ENCODE data around the gene PACSIN2.

Gene PACSIN2, protein sequence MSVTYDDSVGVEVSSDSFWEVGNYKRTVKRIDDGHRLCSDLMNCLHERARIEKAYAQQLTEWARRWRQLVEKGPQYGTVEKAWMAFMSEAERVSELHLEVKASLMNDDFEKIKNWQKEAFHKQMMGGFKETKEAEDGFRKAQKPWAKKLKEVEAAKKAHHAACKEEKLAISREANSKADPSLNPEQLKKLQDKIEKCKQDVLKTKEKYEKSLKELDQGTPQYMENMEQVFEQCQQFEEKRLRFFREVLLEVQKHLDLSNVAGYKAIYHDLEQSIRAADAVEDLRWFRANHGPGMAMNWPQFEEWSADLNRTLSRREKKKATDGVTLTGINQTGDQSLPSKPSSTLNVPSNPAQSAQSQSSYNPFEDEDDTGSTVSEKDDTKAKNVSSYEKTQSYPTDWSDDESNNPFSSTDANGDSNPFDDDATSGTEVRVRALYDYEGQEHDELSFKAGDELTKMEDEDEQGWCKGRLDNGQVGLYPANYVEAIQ

DNA sequence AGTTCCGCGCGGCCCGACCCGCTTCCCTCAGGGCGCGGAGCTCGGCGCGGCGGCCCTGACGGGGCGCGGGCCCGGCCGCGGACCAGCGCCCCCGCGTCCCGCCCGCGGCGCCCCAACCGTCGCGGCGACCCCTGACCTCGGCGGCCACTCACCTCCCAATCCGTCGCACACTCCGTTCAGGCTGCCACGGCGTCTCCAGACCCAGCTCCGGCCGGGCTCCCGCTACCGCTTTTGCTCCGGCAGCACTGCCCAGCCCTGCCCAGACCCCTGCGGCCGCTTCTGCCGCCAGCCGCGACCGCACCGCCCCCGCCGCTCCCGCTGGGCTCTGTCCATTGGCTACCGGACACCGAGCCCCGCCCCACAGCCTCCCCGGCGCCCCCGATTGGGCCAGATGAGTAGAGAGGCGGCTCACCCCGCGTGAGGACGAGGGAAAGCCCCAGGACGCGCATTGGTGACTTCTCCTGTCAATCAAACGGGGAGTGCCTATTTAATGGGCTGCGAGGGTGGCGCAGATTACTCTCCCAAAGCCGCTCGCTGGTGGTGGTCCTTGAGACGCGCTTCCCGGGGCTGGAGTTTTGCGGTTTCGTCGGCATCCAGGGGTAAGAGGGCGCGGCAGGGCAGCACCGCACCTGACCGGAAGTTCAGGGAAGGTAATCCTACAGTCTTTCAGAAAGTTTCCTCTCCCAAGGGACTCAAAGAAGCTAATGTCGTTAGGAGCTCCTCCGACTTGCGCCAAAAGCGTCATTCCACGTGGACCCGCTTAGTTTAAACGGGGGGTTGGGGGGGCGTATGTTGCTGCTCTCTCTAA, at the start of gene PACSIN2:
Gene PACSIN2, minus strand, starts transcription at position 281 of the 808 bp plus-strand sequence. CDS start 103,069 bp downstream, outside the sequence.
- TF ChIP-seq POLR2A (IDR thresholded peaks at IDR 0.05; ENCODE audit: low read length) (peak; percentile 96), GATA1 (IDR thresholded peaks at IDR 0.05; ENCODE audit: low read depth, low read length) (no peak)
- DNase-seq: peak; percentile 99

GRCh38 chr22:43060183-43060582, 45.2 kb upstream of the PACSIN2 start:
- peak; percentile 42 to 68 for DNase-seq
- no peak for TF ChIP-seq GATA1 (IDR thresholded peaks at IDR 0.05; ENCODE audit: low read depth, low read length)
- TF ChIP-seq POLR2A (IDR thresholded peaks at IDR 0.05; ENCODE audit: low read length): no peak

- TF ChIP-seq POLR2A (IDR thresholded peaks at IDR 0.05; ENCODE audit: low read length) (no peak), GATA1 (IDR thresholded peaks at IDR 0.05; ENCODE audit: low read depth, low read length) (no peak)
- no peak for DNase-seq
Observed at GRCh38 chr22:43057641-43058040, 42.7 kb upstream of the PACSIN2 start.

GRCh38 chr22:43053176-43053575, 38.2 kb upstream of the PACSIN2 start:
- DNase-seq: peak in 1 of 2 experiments; percentile 14
- no peak for TF ChIP-seq POLR2A (IDR thresholded peaks at IDR 0.05; ENCODE audit: low read length)
- no peak for TF ChIP-seq GATA1 (IDR thresholded peaks at IDR 0.05; ENCODE audit: low read depth, low read length)

- peak in 1 of 2 experiments; percentile 15 for DNase-seq
- TF ChIP-seq POLR2A (IDR thresholded peaks at IDR 0.05; ENCODE audit: low read length): no peak
- TF ChIP-seq GATA1 (IDR thresholded peaks at IDR 0.05; ENCODE audit: low read depth, low read length): no peak
Observed at GRCh38 chr22:43050995-43051394, 36.0 kb upstream of the PACSIN2 start.

GRCh38 chr22:43047605-43048004, 32.7 kb upstream of the PACSIN2 start:
- no peak for DNase-seq
- no peak for TF ChIP-seq POLR2A (IDR thresholded peaks at IDR 0.05; ENCODE audit: low read length)
- TF ChIP-seq GATA1 (IDR thresholded peaks at IDR 0.05; ENCODE audit: low read depth, low read length): no peak

DNA sequence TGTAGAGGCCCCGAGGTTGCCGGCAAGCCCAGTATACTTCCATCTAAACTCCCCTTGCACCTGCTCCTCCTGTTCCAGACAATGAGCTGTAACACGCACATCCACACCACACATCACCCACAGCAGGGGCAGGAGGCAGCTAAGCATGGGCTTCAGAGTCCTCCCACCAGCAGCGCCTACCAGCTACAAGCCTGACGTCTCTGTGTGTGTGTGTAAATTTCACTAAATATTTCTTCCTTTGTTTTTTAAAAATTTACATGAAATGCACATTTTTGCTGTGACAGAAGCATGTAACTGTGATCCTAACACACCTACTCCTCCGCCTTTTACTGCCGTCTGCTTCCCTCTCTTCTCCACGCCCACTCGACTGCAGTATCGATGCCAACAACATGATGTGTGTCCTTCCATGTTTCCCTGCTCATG, 29.4 kb upstream of the PACSIN2 start:
- no peak for DNase-seq
- TF ChIP-seq GATA1 (IDR thresholded peaks at IDR 0.05; ENCODE audit: low read depth, low read length): no peak
- TF ChIP-seq POLR2A (IDR thresholded peaks at IDR 0.05; ENCODE audit: low read length): no peak

DNA sequence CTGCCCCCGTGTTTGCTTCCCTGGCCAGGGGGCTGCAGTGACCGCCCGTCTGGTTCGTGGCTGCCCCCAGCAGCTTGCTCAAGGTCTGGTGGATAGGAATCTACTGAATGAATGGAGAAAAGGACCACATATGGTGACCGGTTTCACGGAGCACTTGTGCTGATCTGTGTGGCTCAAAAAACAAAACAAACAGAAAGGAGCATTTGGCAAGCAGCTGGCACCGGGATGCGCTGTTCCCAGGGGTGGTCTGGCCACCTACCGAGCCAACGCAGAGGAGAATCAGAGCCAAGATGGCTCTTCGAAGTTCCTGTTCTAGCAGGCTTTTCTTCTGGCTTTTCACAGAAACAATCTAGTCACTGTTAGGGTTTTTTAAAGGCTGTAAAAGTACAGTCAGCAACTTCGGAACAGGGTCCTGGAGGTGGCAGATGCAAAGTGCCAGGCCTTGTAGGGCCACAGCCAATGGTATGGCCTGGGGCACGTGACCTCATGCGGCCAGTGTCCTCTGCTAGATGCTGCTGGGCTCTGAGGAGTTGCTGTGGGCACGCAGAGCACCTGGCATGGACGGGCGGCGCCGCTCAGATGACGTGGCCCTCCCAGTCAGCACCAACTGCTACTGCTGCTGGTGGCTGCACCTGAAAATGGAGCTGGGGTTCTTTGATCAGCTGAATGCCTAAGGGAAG, 27.3 kb upstream of the PACSIN2 start:
- DNase-seq: no peak
- TF ChIP-seq GATA1 (IDR thresholded peaks at IDR 0.05; ENCODE audit: low read depth, low read length): no peak
- TF ChIP-seq POLR2A (IDR thresholded peaks at IDR 0.05; ENCODE audit: low read length): no peak

DNA sequence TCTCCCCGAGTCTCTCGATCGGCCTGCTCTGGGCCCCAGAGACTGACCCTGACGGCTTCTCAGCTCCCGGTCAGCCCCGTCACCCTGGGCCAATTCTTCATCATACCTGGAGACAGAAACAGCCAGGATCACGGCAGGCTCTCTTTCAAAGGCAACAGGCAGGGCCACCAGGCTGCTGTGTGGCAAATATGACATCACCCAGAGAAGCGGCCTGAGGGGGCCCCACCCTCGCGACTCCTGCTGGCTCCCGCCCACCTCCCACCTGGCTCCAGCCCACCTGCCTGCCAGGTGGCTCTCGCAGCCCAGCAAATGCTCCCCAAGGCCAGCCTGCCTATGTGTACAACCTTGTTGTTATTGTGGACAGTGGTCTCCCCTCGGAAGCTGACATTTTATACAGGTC, 24.9 kb upstream of the PACSIN2 start:
- DNase-seq: no peak
- no peak for TF ChIP-seq GATA1 (IDR thresholded peaks at IDR 0.05; ENCODE audit: low read depth, low read length)
- TF ChIP-seq POLR2A (IDR thresholded peaks at IDR 0.05; ENCODE audit: low read length): no peak

DNA sequence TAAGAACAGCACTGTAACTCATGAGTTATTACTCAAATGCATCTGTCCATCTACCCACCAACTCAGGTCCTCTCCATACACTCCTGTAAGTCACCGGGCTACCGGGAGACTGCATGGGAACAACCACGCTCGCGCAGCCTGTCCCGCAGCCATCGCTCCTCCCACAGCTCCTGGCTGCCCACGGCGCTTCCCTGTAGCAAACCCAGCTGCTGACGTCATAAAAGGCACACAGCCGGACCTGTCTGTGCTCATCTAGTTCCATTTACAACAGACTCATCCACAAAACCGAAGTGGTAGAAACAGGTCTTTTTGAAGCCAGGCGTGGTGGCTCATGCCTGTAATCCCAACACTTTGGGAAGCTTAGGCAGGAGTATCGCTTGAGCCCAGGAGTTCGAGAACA, 23.4 kb upstream of the PACSIN2 start:
- TF ChIP-seq GATA1 (IDR thresholded peaks at IDR 0.05; ENCODE audit: low read depth, low read length): no peak
- TF ChIP-seq POLR2A (IDR thresholded peaks at IDR 0.05; ENCODE audit: low read length): no peak
- DNase-seq: no peak

DNA sequence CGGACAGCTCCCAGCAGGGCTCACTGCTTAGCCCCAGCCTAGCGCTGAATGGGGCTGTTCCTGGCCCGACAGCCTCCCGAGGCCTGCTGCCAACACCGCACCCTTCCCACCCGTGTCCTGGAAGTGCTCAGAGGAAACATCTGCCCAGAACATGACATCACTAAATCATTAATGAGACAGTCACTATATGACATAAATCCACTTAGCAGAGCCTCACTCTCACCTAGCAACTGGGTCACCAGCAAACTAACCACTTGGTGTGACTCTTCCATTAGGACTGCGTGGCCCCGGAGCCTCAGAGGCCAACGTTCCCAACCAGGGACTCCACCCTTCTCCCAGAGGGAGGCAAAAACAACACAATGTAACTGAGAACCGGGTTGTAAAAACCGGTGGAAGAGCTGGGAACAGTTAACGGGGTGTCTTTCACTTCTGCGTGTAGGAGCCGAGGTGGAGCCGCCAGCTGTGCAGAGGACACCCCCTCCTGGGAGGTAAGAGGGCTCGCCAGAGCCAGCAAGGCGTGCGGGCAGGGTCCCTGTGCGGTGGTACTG, 21.4 kb upstream of the PACSIN2 start:
- DNase-seq: no peak
- no peak for TF ChIP-seq POLR2A (IDR thresholded peaks at IDR 0.05; ENCODE audit: low read length)
- no peak for TF ChIP-seq GATA1 (IDR thresholded peaks at IDR 0.05; ENCODE audit: low read depth, low read length)

- TF ChIP-seq POLR2A (IDR thresholded peaks at IDR 0.05; ENCODE audit: low read length): no peak
- TF ChIP-seq GATA1 (IDR thresholded peaks at IDR 0.05; ENCODE audit: low read depth, low read length): no peak
- no peak for DNase-seq
Observed at GRCh38 chr22:43035250-43035649, 20.3 kb upstream of the PACSIN2 start.

- no peak for TF ChIP-seq POLR2A (IDR thresholded peaks at IDR 0.05; ENCODE audit: low read length)
- no peak for TF ChIP-seq GATA1 (IDR thresholded peaks at IDR 0.05; ENCODE audit: low read depth, low read length)
- DNase-seq: no peak
Observed at GRCh38 chr22:43031617-43032016, 16.7 kb upstream of the PACSIN2 start.
